Loucy (cell line): ENCODE results near the gene PHACTR1.

Source experiments
- EZH2phosphoT487 ChIP-seq: fragments of 200-600 bp; IDR thresholded peaks from 2 replicates; pipeline ENCODE4 v1.6.1; 2018; ENCODE audit warnings: antibody characterized with exemption, mild to moderate bottlenecking, moderate library complexity, borderline replicate concordance
- TF ChIP-seq, protein P1 (sequence below): fragments of 200-600 bp; sonication (generic); conservative IDR thresholded peaks from 2 replicates; pipeline ENCODE4 v1.5.1; 2014; ENCODE audit warnings: mild to moderate bottlenecking, antibody characterized with exemption, low read length

DNA sequence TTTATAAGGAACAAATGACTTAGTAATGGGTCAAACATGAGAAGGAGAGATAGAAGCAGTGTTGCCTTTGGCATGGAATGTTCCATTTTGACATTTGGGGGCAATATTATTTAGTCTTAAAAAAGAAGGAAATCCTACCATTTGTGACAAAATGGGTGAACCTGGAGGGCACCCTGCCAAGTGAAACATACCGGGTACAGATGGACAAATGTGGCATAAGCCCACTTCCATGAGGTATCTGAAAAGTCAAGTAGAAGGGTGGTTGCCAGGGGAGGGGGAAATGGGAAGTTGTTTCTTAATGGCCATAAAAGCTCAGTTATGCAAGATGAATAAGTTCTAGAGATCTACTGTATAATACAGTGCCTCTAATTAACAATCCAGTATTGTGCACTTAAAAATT is 342.5 kb downstream of the PHACTR1 start:
- TF ChIP-seq, protein P1, sequence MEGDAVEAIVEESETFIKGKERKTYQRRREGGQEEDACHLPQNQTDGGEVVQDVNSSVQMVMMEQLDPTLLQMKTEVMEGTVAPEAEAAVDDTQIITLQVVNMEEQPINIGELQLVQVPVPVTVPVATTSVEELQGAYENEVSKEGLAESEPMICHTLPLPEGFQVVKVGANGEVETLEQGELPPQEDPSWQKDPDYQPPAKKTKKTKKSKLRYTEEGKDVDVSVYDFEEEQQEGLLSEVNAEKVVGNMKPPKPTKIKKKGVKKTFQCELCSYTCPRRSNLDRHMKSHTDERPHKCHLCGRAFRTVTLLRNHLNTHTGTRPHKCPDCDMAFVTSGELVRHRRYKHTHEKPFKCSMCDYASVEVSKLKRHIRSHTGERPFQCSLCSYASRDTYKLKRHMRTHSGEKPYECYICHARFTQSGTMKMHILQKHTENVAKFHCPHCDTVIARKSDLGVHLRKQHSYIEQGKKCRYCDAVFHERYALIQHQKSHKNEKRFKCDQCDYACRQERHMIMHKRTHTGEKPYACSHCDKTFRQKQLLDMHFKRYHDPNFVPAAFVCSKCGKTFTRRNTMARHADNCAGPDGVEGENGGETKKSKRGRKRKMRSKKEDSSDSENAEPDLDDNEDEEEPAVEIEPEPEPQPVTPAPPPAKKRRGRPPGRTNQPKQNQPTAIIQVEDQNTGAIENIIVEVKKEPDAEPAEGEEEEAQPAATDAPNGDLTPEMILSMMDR = no peak
- TF ChIP-seq EZH2phosphoT487 = no peak
